ENCODE measurements around the gene LRRC47.
A peak's percentile ranks its signal among the peaks of the same experiment; 100 is the strongest.
"Not testable (repeated sequence)": the region's sequence is repeated elsewhere in the genome, so short reads cannot be mapped to it uniquely, and the experiment has no call there.

LRRC47 gene

GRCh38 chr1:3771108-3772026, 24.9 kb downstream of the LRRC47 start:
- DNase-seq = no peak

GRCh38 chr1:3770047-3770765, 26.1 kb downstream of the LRRC47 start:
- no peak for DNase-seq

- no peak for DNase-seq
Measured at GRCh38 chr1:3768811-3769390, 27.4 kb downstream of the LRRC47 start.

GRCh38 chr1:3767328-3767925, 28.9 kb downstream of the LRRC47 start:
- DNase-seq = peak; percentile 22

GRCh38 chr1:3763351-3764125, 32.8 kb downstream of the LRRC47 start:
- no peak for DNase-seq

GRCh38 chr1:3762873-3763228, 33.4 kb downstream of the LRRC47 start:
- DNase-seq = no peak

- DNase-seq = no peak
Measured at GRCh38 chr1:3762151-3762872, 34.0 kb downstream of the LRRC47 start.

GRCh38 chr1:3761296-3762010, 34.8 kb downstream of the LRRC47 start:
- no peak for DNase-seq

- no peak for DNase-seq
Measured at GRCh38 chr1:3759796-3760195, 36.5 kb downstream of the LRRC47 start.

- DNase-seq = no peak
Measured at GRCh38 chr1:3759164-3759563, 37.1 kb downstream of the LRRC47 start.

- no peak for DNase-seq
Measured at GRCh38 chr1:3756394-3756793, 39.9 kb downstream of the LRRC47 start.

GRCh38 chr1:3753656-3754454, 42.4 kb downstream of the LRRC47 start:
- DNase-seq = no peak

- DNase-seq = no peak
Measured at GRCh38 chr1:3752400-3752945, 43.8 kb downstream of the LRRC47 start, which contains the start of gene CCDC27. Gene CCDC27 (plus strand): TSS chr1:3752450. CDS start chr1:3752482, 32 bp downstream.

- no peak for DNase-seq
Measured at GRCh38 chr1:3750741-3751140, 45.6 kb downstream of the LRRC47 start.

GRCh38 chr1:3749512-3749911, 46.8 kb downstream of the LRRC47 start:
- DNase-seq = no peak

GRCh38 chr1:3748316-3748900, 47.9 kb downstream of the LRRC47 start:
- not testable (repeated sequence) for DNase-seq

- DNase-seq = no peak
Measured at GRCh38 chr1:3747903-3748302, 48.4 kb downstream of the LRRC47 start.

GRCh38 chr1:3747522-3747848, 48.8 kb downstream of the LRRC47 start:
- DNase-seq = no peak

- peak; percentile 87 for DNase-seq
Measured at GRCh38 chr1:3746830-3747521, 49.3 kb downstream of the LRRC47 start.
